OCI-LY3 (cell line): Measurements from ENCODE around the gene RNH1.

Experiments
- EZH2phosphoT487 ChIP-seq: fragments of 200-600 bp; shearing (Covaris generic); IDR thresholded peaks from 2 replicates; pipeline ENCODE4 v1.6.1; 2018; ENCODE audit warnings: antibody characterized with exemption, mixed run types, low read depth
- TF ChIP-seq, protein P1 (sequence below): fragments of 200-600, 300-600 bp; sonication (generic); IDR thresholded peaks from 2 replicates; pipeline ENCODE4 v1.5.1; 2014; ENCODE audit warnings: antibody characterized with exemption, low read length, low read depth

GRCh38 chr11:507727-508515 lies 879 bp upstream of the RNH1 start:
- TF ChIP-seq, protein P1, sequence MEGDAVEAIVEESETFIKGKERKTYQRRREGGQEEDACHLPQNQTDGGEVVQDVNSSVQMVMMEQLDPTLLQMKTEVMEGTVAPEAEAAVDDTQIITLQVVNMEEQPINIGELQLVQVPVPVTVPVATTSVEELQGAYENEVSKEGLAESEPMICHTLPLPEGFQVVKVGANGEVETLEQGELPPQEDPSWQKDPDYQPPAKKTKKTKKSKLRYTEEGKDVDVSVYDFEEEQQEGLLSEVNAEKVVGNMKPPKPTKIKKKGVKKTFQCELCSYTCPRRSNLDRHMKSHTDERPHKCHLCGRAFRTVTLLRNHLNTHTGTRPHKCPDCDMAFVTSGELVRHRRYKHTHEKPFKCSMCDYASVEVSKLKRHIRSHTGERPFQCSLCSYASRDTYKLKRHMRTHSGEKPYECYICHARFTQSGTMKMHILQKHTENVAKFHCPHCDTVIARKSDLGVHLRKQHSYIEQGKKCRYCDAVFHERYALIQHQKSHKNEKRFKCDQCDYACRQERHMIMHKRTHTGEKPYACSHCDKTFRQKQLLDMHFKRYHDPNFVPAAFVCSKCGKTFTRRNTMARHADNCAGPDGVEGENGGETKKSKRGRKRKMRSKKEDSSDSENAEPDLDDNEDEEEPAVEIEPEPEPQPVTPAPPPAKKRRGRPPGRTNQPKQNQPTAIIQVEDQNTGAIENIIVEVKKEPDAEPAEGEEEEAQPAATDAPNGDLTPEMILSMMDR: no peak
- no peak for TF ChIP-seq EZH2phosphoT487
